ENCODE data around the gene TLE2. TPM values are rescaled to one million over a fixed set of nuclear protein-coding genes. Genes with fewer than 3 reads are reported as not detected.

The TLE2 gene
- total RNA-seq, 1 donor from 2014 or later, result 53.2 TPM

DNA sequence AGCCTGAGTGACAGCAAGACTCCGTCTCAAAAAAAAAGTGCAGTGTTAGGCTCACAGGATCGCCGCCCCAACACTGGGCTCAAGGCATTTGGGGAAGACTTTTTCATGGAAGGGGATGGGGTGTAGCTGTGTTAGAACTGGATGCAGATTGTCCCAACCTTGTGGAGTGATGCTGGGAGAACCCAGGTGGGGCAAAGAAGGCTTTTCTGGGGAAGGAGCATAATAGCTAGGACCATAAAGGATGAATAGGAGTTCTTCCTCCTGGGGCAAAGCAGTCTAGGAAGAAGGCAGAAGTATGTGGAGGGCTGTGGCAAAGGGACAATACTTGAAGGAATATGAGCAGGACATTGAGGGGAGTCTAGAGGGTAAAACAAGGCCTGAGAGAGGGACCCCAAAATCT, 40.5 kb downstream of the TLE2 start:
- H3K4me3 ChIP-seq, result no peak overlapping the region
- intact Hi-C loops (cut with micrococcal nuclease), result no loop called here
- no peaks in the 10 kb centered on the region for H3K9me3 ChIP-seq (replicated peaks)
- no peaks in the 10 kb centered on the region for H3K27me3 ChIP-seq (ENCODE audit: low read depth)
- DNase-seq, result no peak
- no peak for TF ChIP-seq CTCF (IDR thresholded peaks at IDR 0.05; ENCODE audit: borderline replicate concordance)
- no peak overlapping the region for H3K27ac ChIP-seq (replicated peaks)
- H3K4me1 ChIP-seq, result peaks cover 12% of the 10 kb centered on the region
- no peaks in the 10 kb centered on the region for H3K36me3 ChIP-seq

GRCh38 chr19:2987797-2988196, 41.3 kb downstream of the TLE2 start:
- intact Hi-C loops (cut with micrococcal nuclease), result no loop called here
- TF ChIP-seq CTCF (IDR thresholded peaks at IDR 0.05; ENCODE audit: borderline replicate concordance), result no peak
- Histone ChIP-seq H3K4me3 (no peak overlapping the region), H3K4me1 (peaks cover 19% of the 10 kb centered on the region), H3K9me3 (replicated peaks) (no peaks in the 10 kb centered on the region), H3K27ac (replicated peaks) (no peak overlapping the region), H3K27me3 (ENCODE audit: low read depth) (no peaks in the 10 kb centered on the region), H3K36me3 (no peaks in the 10 kb centered on the region)
- no peak for DNase-seq

DNA sequence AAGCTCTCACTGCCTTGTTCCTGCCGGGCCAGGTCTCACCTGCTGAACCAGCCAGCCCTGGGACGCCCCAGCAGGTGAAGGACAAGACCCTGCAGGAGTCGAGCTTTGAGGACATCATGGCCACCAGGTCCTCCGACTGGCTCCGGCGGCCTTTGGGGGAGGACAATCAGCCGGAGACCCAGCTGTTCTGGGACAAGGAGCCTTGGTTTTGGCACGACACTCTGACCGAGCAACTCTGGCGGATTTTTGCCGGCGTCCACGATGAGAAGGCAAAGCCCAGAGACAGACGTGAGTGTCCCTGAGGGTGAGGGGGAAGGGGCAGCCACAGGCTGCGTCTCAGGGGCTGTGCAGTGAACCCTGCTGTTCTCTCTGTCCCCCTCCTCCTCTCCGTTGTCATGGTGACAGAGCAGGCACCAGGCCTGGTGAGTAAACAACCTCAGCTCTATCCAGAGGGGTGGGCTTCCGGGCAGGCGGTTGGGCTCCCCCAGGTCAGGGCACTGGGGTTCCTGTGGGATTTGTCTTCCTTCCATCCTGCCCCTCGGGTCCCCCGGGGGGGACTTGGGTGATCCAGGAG, 42.0 kb downstream of the TLE2 start:
- Histone ChIP-seq H3K36me3 (no peaks in the 10 kb centered on the region), H3K9me3 (replicated peaks) (no peaks in the 10 kb centered on the region), H3K4me3 (no peak overlapping the region), H3K27me3 (ENCODE audit: low read depth) (no peaks in the 10 kb centered on the region), H3K4me1 (peaks cover 27% of the 10 kb centered on the region), H3K27ac (replicated peaks) (no peak overlapping the region)
- no peak for TF ChIP-seq CTCF (IDR thresholded peaks at IDR 0.05; ENCODE audit: borderline replicate concordance)
- intact Hi-C loops (cut with micrococcal nuclease), result no loop called here
- no peak for DNase-seq

- Histone ChIP-seq H3K4me3 (peak overlapping the region; percentile 55), H3K36me3 (no peaks in the 10 kb centered on the region), H3K4me1 (peaks cover 29% of the 10 kb centered on the region), H3K9me3 (replicated peaks) (no peaks in the 10 kb centered on the region), H3K27ac (replicated peaks) (peak overlapping the region; percentile 77), H3K27me3 (ENCODE audit: low read depth) (no peaks in the 10 kb centered on the region)
- no peak for DNase-seq
- TF ChIP-seq CTCF (IDR thresholded peaks at IDR 0.05; ENCODE audit: borderline replicate concordance), result no peak
- intact Hi-C loops (cut with micrococcal nuclease), result no loop called here
Measured at GRCh38 chr19:2984215-2984528, 44.9 kb downstream of the TLE2 start.

DNA sequence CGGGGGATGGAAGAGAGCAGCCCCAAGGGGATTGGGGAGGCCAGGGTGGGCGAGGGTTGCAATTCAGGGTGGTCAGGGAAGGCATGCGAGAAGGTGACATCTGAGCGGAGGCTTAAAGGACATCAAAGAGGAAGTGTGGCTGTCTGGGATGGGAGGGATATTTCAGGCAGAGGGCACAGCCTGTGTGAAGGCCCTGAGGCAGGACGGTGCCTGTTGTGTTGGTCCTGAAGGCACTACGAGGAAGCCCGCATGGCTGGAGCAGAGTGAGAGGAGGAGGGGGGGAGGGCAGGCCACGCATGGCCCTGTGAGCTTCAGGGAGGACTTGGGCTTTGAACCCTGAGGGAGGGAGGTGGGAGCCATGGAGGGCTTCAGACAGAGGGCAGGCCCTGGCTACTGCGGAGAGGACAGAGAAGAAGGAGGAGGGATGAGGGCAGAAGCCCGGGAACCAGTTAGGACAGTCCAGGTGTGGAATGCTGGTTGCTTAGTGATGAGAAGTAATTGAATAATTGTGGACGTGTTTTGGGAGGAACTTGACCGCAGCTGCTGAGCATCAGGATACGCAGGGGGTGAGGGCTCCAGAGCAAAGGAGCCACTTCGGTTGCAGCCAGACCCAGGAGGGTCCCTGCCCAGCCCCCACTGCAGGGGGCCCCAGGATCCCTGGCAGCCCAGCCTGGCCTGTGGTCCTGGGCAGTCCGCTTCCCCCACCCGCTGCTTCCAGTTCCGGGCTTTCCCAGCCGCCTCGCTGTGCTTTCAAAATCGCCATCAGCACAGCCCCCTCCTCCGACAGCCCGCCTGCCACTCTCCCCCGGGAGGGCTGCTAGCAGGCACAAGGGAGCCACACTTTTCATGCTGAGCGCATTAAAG, 45.5 kb downstream of the TLE2 start:
- H3K4me3 ChIP-seq, result peak overlapping the region; percentile 55
- no peak for TF ChIP-seq CTCF (IDR thresholded peaks at IDR 0.05; ENCODE audit: borderline replicate concordance)
- peak; percentile 74 for DNase-seq
- intact Hi-C loops (cut with micrococcal nuclease), result no loop called here
- peak overlapping the region; percentile 77 for H3K27ac ChIP-seq (replicated peaks)
- H3K4me1 ChIP-seq, result peaks cover 29% of the 10 kb centered on the region
- H3K36me3 ChIP-seq, result no peaks in the 10 kb centered on the region
- no peaks in the 10 kb centered on the region for H3K9me3 ChIP-seq (replicated peaks)
- no peaks in the 10 kb centered on the region for H3K27me3 ChIP-seq (ENCODE audit: low read depth)

Measured in left ventricle myocardium inferior (tissue), 1 donor.